Spleen (tissue), 7 donors: ENCODE data around the gene HDGFL3.

Experiments used
- CTCF ChIP-seq, 11 experiments: fragments of 200-600 bp in 7 of 11; fragments of 450-650 bp in 4 of 11; sonication (generic) in 4 of 11; IDR thresholded peaks in 8 of 11; conservative IDR thresholded peaks in 3 of 11; 1 replicate in 7 of 11; 2 replicates in 4 of 11; pipeline versions ENCODE4 v1.4.0 to v1.8.0; 2016 to 2021; ENCODE audit warnings: antibody characterized with exemption in 11 of 11, inconsistent platforms in 4 of 11, mild to moderate bottlenecking in 1 of 11
- POLR2A ChIP-seq, 3 donors: fragments of 450-650 bp; IDR thresholded peaks; one replicate each; pipeline ENCODE4 v1.5.1; 2017; ENCODE audit warnings: antibody characterized with exemption in 3 of 3, mild to moderate bottlenecking in 1 of 3
- POLR2AphosphoS5 ChIP-seq, 3 donors: sonication (generic); formaldehyde crosslinking; IDR thresholded peaks; one replicate each; pipeline ENCODE4 v1.5.1; 2017; ENCODE audit warnings: antibody characterized with exemption in 3 of 3
- donor health status: DM: no; HTN: no; CAD: no; lungs with moderate emphysema.
- donor health status: DM: no; HTN: no; CAD: no.
- donor health status: DM: no; HTN: no; CAD: no.

- TF ChIP-seq POLR2AphosphoS5 (IDR thresholded peaks at IDR 0.05) (no peak), POLR2A (IDR thresholded peaks at IDR 0.05) (no peak), CTCF (IDR thresholded peaks at IDR 0.05 in 8 of 11, conservative IDR thresholded peaks at IDR 0.05 in 3 of 11) (no peak)
Observed at GRCh38 chr15:83249030-83249343, 41.4 kb upstream of the HDGFL3 start.
